ENCODE data around the gene PFN1.
A peak's percentile ranks its signal among the peaks of the same experiment; 100 is the strongest.
"Not testable (repeated sequence)": the region's sequence is repeated elsewhere in the genome, so short reads cannot be mapped to it uniquely, and the experiment has no call there.

PFN1 gene

DNA sequence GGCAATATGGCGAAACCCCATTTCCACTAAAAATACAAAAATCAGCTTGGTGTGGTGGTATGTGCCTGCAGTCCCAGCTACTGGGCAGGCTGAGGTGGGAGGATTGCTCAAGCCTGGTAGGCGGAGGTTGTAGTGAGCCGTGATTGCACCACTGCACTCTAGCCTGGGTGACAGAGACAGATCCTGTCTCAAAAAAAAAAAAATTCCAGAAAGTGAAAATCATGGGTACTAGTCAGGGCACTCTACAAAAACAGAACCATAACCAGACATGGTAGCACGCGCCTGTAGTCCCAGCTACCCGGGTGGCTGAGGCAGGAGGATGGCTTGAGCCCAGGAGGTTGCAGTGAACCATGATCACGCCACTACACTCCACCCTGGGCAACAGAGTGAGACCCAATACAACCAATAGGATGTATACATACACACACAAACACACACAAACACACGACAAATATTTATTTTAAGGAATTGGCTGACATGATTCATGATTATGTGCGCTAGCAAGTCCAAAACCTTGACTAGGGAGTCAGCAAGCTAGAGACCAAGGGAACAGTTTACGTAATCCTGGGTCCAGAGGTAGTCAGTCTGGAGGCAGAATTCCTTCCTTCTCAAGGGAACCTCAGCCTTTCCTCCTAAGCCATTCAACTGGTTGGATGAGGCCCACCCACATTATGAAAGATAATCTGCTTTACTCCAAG, 27.8 kb downstream of the PFN1 start:
- no peak for DNase-seq

- no peak for DNase-seq
Measured at GRCh38 chr17:4919511-4920047, 28.8 kb downstream of the PFN1 start.

DNA sequence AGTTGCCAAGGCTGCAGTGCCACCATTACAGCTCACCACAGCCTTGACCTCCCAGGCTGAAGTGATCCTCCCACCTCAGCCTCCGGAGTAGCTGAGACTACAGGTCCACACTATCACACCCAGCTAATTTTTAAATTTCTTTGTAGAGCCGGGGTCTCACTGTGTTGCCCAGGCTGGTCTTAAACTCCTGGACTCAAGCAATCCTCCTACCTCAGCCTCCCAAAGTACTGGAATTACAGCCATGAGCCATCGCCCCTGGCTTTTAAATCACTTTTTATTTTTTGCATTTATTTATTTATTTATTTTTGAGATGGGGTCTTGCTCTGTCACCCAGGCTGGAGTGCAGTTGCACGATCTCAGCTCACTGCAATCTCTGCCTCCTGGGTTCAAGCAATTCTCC, 33.8 kb downstream of the PFN1 start:
- DNase-seq, result not testable (repeated sequence)

GRCh38 chr17:4913994-4914393, 34.3 kb downstream of the PFN1 start:
- no peak for DNase-seq

DNA sequence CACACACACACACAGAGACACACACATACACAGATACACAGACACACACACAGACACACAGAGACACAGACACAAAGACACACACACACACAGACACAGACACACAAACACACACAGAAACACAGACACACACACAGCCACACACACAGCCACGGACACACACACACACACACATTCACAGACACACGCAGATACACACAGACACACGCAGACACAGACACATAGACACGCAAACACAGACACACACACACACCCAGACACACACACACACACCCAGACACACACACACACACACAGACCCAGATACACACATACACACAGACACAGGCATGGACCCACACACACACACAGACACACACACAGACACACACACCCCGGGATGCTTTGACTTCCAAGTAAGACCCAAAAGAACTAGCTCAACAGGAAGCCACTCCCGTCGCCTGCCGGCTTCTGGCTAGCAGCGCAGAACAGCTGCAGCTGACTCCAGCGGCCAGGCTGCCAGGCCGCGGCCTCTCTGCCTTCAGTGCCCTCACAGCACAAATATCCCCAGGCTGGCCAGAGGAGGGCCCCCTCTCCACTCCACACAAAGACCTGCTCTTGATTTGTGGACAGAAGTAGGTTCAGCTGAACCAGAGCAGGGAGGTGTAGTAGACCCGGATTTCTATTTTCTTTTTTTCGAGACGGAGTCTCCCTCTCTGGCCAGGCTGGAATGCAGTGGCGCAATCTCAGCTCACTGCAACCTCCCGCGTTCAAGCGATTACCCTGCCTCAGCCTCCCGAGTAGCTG, 39.4 kb downstream of the PFN1 start:
- DNase-seq, result peak; percentile 84

- no peak for DNase-seq
Measured at GRCh38 chr17:4908301-4908700, 40.0 kb downstream of the PFN1 start.

DNA sequence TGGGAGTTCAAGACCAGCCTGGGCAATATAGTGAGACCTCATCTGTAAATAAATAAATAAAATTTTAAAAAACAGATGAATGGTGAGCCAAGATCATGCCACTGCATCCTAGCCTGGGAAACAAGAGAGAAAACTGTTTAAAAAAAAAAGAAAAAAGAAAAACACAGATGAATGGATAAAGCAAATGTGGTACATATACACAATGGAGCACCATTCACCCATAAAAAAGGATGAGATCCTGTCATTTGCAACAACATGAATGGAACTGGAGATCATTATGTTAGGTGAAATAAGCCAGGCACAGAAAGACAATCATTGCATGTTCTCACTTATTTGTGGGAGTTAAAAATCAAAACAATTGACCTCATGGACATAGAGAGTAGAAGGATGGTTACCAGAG, 41.7 kb downstream of the PFN1 start:
- DNase-seq, result not testable (repeated sequence)

- DNase-seq, result peak; percentile 84
Measured at GRCh38 chr17:4903051-4903818, 45.1 kb downstream of the PFN1 start, which contains the start of gene CHRNE. CHRNE (minus strand) TSS chr17:4903098; CDS start chr17:4903063, 35 bp downstream.

DNA sequence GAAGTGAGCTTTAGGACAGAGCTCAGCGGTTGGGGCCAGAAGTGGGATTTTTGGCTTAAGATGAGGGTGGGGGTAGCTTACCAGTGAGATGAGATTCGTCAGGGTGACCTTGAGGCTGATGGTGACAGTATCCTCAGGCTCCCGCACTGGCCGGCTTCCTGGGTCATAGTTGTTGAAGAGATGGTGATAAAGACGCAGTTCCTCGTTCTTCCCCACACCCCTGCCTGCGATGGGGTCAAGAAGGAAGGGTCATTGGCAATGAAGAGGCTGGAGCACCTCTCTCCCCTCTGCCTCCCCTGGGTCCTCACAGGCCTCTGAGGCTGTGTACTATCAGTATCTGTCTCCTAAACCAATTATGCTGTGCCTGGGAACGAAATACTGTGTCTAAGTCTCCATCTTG, 45.8 kb downstream of the PFN1 start:
- no peak for DNase-seq

DNA sequence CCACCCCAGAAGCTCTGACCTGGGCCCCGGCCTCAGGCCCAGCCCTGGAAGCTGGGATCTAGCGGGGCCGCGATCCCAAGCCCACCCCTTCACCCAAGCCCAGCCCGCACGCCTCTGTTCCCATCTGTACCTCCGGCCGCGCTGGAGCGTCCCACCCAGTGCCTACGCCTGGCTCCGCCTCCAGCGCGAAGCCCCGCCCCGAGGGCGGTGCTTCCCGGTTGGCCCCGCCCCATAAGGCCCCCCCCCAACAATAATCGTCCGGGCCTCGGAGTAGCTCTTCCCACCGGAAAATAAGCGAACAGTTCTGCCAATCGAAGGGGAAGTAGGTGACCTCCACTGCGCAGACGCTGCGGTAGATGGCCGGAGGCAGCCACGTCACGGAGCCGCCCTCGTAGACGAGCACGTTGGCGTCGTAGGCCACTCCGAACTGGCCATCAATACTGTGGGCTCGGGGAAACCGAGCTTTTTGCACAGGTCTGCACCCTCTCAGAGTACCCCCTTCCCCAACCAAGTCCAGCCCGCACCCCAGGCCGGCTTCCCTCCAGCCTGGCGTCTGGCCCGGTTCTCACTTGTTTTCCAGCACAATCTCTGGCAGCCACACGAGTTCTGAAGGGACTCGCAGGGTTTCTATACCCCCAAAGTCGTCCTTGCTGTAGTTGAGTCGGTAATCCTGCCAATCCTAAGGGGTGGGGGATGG, 46.5 kb downstream of the PFN1 start:
- DNase-seq, result peak; percentile 43

GRCh38 chr17:4901108-4901647, 47.2 kb downstream of the PFN1 start:
- peak; percentile 26 for DNase-seq

GRCh38 chr17:4900231-4901107, 47.9 kb downstream of the PFN1 start:
- DNase-seq, result peak; percentile 81

- DNase-seq, result peak; percentile 94
Measured at GRCh38 chr17:4899341-4900230, 48.7 kb downstream of the PFN1 start, which contains the start of gene C17orf107. C17orf107 (plus strand) TSS chr17:4899536; CDS start chr17:4899763, 227 bp downstream.

GRCh38 chr17:4898927-4899326, 49.4 kb downstream of the PFN1 start:
- DNase-seq, result no peak

DNA sequence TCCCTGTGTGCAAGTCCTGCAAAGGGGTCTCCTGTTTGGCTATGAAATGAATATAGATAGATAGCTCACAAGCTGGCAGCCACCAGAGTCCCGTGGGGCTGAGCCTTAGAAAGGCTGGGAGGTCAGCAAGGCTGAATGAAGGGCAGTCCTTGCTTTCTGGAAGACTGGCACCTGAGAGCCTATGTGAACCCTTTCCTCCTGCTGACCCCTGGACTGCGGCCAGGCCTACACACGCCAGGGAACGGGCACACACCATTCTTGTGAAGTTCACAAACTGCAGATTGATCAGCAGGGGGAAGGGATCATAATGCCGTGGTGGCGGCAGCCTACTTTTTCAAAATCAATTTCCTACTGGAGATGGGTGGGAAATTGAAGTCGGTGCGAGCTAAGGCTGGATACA, 50.0 kb downstream of the PFN1 start:
- no peak for DNase-seq

GRCh38 chr17:4897785-4898184, 50.5 kb downstream of the PFN1 start:
- DNase-seq, result no peak

GRCh38 chr17:4897198-4897687, 51.1 kb downstream of the PFN1 start:
- DNase-seq, result no peak

- no peak for DNase-seq
Measured at GRCh38 chr17:4896332-4897197, 51.8 kb downstream of the PFN1 start.

All from CD4-positive, alpha-beta T cell treated with Interleukin-12 subunit alpha and Interleukin-12 subunit beta, for 1 hour (primary cell).